PC-9 (cell line): ENCODE measurements around the gene LHX8.

Source experiments
- EZH2 ChIP-seq: fragments of 200-600 bp; sonication (generic); IDR thresholded peaks from 2 replicates; pipeline ENCODE4 v1.8.0; 2017; ENCODE audit warnings: antibody characterized with exemption, low read depth
- TF ChIP-seq, protein P1 (sequence below): fragments of 200-600 bp; sonication (generic); conservative IDR thresholded peaks from 2 replicates; pipeline ENCODE4 v1.6.1; 2017; ENCODE audit warnings: mixed run types, antibody characterized with exemption, mild to moderate bottlenecking, moderate library complexity

DNA sequence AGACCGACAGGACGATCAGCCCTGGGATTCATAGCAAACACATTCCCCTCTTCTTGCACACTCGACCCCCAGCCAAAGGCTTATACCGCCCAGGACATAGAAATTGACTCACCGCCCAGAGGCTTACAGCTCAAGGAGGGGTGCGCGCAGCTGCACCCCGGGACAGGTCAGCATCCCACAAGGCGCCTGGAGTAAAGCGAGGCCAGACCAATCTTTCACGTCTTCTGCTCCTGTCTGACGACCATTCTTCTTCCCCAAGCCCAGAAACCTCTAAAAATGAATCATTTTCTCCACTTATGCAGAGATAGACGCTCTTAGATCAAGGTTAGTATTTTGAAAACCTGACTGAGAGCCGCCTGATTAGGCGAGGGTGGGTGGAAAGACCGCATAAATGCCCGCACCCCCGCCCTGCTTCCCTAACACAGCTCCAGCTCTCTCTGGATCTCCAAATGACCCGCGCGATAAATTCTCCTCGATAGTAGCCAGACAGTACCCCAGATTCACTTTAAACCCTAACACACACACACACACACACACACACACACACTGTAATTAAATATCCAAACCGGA is 1.9 kb upstream of the LHX8 start:
- TF ChIP-seq, protein P1, sequence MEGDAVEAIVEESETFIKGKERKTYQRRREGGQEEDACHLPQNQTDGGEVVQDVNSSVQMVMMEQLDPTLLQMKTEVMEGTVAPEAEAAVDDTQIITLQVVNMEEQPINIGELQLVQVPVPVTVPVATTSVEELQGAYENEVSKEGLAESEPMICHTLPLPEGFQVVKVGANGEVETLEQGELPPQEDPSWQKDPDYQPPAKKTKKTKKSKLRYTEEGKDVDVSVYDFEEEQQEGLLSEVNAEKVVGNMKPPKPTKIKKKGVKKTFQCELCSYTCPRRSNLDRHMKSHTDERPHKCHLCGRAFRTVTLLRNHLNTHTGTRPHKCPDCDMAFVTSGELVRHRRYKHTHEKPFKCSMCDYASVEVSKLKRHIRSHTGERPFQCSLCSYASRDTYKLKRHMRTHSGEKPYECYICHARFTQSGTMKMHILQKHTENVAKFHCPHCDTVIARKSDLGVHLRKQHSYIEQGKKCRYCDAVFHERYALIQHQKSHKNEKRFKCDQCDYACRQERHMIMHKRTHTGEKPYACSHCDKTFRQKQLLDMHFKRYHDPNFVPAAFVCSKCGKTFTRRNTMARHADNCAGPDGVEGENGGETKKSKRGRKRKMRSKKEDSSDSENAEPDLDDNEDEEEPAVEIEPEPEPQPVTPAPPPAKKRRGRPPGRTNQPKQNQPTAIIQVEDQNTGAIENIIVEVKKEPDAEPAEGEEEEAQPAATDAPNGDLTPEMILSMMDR: no peak
- TF ChIP-seq EZH2: no peak
